Measurements from ENCODE around the gene S100Z.

S100Z gene

GRCh38 chr5:76805821-76806505 is 43.9 kb upstream of the S100Z start:
- H3K9me3 ChIP-seq: no peaks in the 10 kb centered on the region
- DNase-seq: no peak
- no peaks in the 10 kb centered on the region for H3K4me1 ChIP-seq
- H3K4me3 ChIP-seq: no peak overlapping the region
- no peaks in the 10 kb centered on the region for H3K36me3 ChIP-seq
- intact Hi-C loops (cut with DNase I; ENCODE audit: low total_unique reads): no loop called here
- H3K27ac ChIP-seq: no peak overlapping the region
- TF ChIP-seq, protein P1, sequence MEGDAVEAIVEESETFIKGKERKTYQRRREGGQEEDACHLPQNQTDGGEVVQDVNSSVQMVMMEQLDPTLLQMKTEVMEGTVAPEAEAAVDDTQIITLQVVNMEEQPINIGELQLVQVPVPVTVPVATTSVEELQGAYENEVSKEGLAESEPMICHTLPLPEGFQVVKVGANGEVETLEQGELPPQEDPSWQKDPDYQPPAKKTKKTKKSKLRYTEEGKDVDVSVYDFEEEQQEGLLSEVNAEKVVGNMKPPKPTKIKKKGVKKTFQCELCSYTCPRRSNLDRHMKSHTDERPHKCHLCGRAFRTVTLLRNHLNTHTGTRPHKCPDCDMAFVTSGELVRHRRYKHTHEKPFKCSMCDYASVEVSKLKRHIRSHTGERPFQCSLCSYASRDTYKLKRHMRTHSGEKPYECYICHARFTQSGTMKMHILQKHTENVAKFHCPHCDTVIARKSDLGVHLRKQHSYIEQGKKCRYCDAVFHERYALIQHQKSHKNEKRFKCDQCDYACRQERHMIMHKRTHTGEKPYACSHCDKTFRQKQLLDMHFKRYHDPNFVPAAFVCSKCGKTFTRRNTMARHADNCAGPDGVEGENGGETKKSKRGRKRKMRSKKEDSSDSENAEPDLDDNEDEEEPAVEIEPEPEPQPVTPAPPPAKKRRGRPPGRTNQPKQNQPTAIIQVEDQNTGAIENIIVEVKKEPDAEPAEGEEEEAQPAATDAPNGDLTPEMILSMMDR (IDR thresholded peaks at IDR 0.05): no peak
- H3K27me3 ChIP-seq: no peaks in the 10 kb centered on the region

- H3K27me3 ChIP-seq: no peaks in the 10 kb centered on the region
- TF ChIP-seq, protein P1 (IDR thresholded peaks at IDR 0.05): no peak
- no peak for DNase-seq
- intact Hi-C loops (cut with DNase I; ENCODE audit: low total_unique reads): no loop called here
- H3K4me1 ChIP-seq: no peaks in the 10 kb centered on the region
- no peak overlapping the region for H3K4me3 ChIP-seq
- no peaks in the 10 kb centered on the region for H3K36me3 ChIP-seq
- no peak overlapping the region for H3K27ac ChIP-seq
- no peaks in the 10 kb centered on the region for H3K9me3 ChIP-seq
Observed at GRCh38 chr5:76807296-76807695, 42.5 kb upstream of the S100Z start.

DNA sequence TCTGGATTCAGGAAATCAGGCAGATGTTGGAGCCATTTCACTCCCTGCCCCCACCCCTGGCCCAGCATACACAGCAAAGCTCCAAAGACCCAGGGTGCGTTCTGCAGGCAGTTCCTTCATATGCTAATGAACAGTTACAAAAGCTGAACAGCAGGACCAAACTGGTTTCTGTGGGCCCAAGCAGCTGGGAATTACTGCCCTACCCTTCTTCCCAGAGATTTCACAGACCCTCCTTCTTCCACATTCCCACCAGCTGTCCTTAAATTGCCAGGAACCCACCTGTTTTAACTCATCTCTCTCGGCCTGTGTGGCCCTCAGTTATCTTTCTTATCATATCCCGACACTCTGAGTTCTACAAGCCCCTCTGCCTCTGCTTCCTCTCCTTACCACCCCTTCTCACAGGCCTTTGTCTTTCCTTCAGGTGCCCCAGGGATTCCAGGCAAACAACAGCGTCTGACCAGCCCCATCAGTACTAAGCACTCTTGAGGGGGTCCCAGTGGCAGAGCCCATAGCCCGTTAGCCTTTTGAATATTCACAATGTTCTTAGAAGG is 41.6 kb upstream of the S100Z start:
- H3K9me3 ChIP-seq: no peaks in the 10 kb centered on the region
- no peaks in the 10 kb centered on the region for H3K36me3 ChIP-seq
- H3K27ac ChIP-seq: no peak overlapping the region
- no peaks in the 10 kb centered on the region for H3K4me1 ChIP-seq
- intact Hi-C loops (cut with DNase I; ENCODE audit: low total_unique reads): no loop called here
- TF ChIP-seq, protein P1 (IDR thresholded peaks at IDR 0.05): no peak
- DNase-seq: no peak
- no peaks in the 10 kb centered on the region for H3K27me3 ChIP-seq
- H3K4me3 ChIP-seq: no peak overlapping the region

- no peak overlapping the region for H3K4me3 ChIP-seq
- no peaks in the 10 kb centered on the region for H3K27me3 ChIP-seq
- DNase-seq: no peak
- H3K27ac ChIP-seq: no peak overlapping the region
- H3K4me1 ChIP-seq: no peaks in the 10 kb centered on the region
- TF ChIP-seq, protein P1 (IDR thresholded peaks at IDR 0.05): no peak
- no peaks in the 10 kb centered on the region for H3K36me3 ChIP-seq
- intact Hi-C loops (cut with DNase I; ENCODE audit: low total_unique reads): no loop called here
- H3K9me3 ChIP-seq: no peaks in the 10 kb centered on the region
Observed at GRCh38 chr5:76809141-76809540, 40.7 kb upstream of the S100Z start.

- no peaks in the 10 kb centered on the region for H3K36me3 ChIP-seq
- intact Hi-C loops (cut with DNase I; ENCODE audit: low total_unique reads): no loop called here
- H3K4me1 ChIP-seq: no peaks in the 10 kb centered on the region
- no peak overlapping the region for H3K27ac ChIP-seq
- TF ChIP-seq, protein P1 (IDR thresholded peaks at IDR 0.05): no peak
- no peak for DNase-seq
- no peak overlapping the region for H3K4me3 ChIP-seq
- H3K9me3 ChIP-seq: no peaks in the 10 kb centered on the region
- H3K27me3 ChIP-seq: no peaks in the 10 kb centered on the region
Observed at GRCh38 chr5:76810236-76810635, 39.6 kb upstream of the S100Z start.

All from tibial artery (tissue), 4 donors.